Ammon's horn (tissue), 1 donor: Measurements from ENCODE around the gene STK32B.

Experiments
- DNase-seq: peaks from one replicate; pipeline ENCODE4 v3.0.0-alpha.2; 2016; ENCODE audit warnings: low spot score

Gene STK32B

DNA sequence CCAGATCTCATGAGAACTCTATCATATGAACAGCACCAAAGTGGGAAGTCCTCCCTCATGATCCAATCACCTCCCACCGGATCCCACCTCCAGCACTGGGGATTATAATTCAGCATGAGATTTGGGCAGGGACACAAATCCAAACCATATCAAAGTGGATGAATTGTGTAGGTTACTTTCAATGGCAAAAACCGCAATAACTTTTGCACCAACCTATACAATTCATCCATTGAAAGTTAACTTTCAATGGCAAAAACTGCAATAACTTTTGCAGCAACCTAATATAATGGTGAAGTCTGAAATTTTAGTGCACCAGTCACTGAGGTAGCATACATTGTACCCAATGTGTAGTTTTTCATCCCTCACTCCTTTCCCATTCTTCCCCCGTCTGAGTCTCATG is 16.6 kb downstream of the STK32B start:
- no peak for DNase-seq

GRCh38 chr4:5069901-5070300 is 18.6 kb downstream of the STK32B start:
- DNase-seq = no peak

- DNase-seq = no peak
Observed at GRCh38 chr4:5072948-5073347, 21.7 kb downstream of the STK32B start.

- DNase-seq = no peak
Observed at GRCh38 chr4:5078009-5078408, 26.7 kb downstream of the STK32B start.

DNA sequence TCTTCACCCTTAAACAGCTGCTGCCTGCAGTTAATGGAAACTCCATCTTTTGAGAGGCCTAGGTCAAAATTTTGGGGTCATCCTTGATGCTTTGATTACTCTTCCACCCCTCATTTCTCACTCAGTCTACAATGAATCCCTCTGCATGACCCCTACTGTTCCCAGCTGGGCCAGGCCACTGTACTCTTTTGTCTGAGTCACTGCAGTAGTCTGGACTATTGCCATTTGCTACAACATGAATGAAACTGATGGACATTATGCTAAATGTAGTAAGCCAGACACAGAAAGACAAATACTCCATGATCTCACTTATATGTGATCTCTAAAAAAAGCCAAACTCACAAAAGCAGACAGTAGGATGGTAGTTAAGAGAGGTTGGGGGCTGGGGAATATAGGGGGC is 28.3 kb downstream of the STK32B start:
- no peak for DNase-seq

GRCh38 chr4:5081441-5081999 is 30.2 kb downstream of the STK32B start:
- DNase-seq = no peak

GRCh38 chr4:5082376-5082775 is 31.1 kb downstream of the STK32B start:
- no peak for DNase-seq

GRCh38 chr4:5084911-5085475 is 33.7 kb downstream of the STK32B start:
- no peak for DNase-seq

DNA sequence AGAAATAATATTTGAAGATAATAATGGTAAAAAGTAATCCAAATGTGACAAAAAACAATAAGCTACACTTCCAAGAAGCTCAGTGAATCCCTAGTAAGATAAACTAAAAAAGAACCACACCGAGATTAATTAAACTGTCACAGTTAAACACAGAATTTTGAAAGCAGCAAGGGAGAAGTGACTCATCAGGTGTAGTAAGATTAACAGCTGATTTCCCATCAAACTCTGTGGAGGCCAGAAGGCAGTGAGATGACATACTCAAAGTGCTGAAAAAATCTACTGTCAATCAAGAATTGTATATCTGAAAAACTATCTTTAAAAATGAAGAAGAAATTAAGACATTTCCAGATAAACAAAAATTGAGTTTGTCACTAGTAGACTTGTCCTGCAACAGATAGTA is 35.3 kb downstream of the STK32B start:
- DNase-seq = no peak

GRCh38 chr4:5096261-5096660 is 45.0 kb downstream of the STK32B start:
- DNase-seq = no peak

DNA sequence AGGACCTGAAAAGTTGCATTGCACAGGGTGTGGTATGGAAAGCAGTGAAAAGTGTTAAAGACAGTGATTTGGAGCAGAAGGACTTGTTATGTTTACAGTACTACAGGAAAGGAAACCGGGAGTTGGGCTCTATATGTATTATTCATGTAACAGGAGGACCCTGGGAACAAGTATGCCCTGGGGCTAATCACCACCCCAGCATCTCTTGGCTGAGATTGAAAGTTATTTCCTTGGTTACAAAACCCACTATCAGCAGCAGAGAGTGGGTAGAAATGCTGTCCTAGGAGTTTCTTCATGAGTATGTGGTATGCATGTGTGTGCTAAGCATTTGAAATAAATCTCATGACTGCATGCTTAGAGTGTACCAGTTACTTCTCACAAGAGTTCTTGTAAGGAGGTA is 46.9 kb downstream of the STK32B start:
- DNase-seq = no peak

DNA sequence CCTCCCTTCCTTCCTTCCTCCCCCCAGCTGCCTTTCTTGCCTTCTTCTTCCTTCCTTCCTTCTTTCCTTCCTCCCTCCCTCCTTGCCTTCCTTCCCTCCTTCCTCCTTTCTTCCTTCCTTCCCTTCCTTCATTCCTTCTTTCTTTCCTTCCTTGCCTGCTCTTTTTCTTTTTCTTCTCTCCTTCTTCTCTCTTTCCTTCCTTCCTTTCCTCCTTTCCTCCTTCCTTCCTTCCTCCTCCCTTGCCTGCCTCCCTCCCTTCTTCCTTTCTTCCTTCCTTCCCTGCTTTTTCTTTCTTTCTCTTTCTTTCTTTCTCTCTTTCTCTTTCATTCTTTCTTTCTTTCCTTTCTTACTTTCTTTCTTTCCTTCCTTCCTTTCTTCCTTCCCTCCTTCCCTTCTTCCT is 49.1 kb downstream of the STK32B start:
- no peak for DNase-seq

DNA sequence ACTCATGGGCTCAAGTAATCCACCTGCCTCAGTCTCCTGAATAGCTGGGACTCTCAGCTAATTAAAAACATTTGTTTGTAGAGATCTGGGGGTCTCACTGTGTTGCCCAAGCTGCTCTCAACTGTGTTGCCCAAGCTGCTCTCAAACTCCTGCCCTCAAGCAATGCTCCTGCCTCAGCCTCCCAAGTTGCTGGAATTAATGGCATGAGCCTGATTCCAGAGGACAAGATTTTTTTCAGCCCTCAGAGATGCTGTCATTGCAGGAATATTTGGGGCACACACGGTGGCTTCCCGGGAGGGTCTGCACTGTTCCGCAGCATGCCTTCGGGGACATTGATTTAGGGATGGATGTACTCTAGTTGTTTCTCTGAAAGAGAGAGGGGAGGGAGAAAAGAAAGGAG is 49.7 kb downstream of the STK32B start:
- DNase-seq = no peak

DNA sequence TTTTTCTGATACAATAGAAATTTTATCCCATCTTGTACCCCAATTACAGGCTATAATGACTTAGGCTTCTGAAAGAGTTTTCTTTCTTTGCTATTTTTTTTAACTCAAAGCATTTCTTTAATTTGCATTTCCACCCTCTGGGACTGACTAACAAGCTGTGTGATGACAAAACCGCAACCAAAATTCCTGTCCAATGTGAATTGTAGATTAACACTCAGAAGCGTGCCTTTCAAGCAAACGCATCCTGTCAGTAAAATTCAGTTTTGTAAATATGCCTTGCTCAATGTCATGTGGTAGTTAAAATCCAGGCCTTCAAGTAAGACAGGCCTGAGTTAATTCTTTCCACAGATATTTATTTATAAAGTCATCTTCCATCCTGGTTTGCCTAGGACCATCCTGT is 50.3 kb downstream of the STK32B start:
- no peak for DNase-seq

- no peak for DNase-seq
Observed at GRCh38 chr4:5110901-5111300, 59.6 kb downstream of the STK32B start.

DNA sequence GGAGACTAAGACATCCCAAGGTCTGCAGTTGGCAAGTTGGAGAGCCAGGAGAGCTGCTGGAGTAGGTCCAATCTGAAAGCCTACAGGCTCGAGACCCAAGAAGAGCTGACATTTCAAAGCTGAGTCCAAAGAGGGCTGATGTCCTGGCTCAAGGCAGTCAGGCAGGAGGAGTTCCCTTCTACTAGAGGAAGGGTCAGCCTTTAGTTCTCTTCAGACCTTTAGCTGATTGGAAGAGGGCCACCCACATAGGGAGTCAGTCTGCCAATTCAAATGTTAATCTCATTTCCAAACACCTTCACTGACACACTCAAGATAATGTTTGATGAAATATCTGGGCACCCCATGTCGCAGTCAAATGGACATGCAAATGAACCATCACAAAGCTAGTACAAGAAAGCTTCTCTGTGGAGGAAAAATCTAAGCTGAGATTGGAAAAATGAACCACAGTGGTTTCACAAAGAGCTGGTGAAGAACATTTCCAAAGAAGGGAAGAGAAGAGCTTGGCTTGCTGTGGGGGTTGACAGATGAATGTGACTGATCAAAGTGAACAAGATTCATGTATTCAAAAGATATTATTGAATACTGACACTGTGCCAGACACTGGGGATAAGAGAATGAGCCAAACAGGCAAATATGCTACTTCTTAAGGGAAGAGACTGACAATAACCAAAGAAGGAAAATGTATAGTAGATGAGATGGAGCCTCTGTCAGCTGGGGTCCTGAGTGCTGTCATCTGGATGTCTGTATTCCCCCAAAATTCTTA is 61.2 kb downstream of the STK32B start:
- no peak for DNase-seq

GRCh38 chr4:5114950-5115349 is 63.7 kb downstream of the STK32B start:
- DNase-seq = no peak

DNA sequence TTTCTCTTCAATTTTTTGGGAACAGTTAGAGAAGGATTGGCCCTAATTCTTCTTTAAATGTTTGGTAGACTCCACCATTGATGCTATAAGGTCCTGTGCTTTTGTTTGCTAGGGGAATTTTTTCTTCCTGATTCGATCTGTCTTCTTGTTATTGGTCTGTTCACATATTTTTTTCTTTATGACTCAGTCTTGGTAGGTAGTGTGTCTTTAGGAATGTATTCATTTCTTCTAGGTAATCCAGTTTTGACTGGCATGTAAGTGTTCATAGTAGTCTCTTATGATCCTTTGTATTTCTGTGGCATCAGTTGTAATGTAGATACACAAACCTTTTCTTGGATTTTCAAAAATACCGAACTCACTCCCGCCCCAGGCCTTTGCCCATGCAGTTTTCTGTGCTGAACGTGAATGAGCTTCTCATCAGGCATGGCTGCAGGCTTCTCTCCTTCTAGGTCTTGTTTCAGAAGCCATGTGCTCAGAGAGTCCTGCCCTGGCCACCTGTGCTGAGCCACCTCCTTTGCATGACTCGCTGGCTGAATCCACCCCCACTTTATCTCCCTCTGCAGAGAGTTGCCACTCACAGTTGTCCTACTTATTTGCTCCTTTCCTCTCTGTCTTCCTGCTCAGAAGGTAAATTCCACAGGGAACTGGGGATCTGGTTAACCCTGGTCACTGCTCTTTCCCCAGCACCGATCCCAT is 67.0 kb downstream of the STK32B start:
- DNase-seq = no peak

DNA sequence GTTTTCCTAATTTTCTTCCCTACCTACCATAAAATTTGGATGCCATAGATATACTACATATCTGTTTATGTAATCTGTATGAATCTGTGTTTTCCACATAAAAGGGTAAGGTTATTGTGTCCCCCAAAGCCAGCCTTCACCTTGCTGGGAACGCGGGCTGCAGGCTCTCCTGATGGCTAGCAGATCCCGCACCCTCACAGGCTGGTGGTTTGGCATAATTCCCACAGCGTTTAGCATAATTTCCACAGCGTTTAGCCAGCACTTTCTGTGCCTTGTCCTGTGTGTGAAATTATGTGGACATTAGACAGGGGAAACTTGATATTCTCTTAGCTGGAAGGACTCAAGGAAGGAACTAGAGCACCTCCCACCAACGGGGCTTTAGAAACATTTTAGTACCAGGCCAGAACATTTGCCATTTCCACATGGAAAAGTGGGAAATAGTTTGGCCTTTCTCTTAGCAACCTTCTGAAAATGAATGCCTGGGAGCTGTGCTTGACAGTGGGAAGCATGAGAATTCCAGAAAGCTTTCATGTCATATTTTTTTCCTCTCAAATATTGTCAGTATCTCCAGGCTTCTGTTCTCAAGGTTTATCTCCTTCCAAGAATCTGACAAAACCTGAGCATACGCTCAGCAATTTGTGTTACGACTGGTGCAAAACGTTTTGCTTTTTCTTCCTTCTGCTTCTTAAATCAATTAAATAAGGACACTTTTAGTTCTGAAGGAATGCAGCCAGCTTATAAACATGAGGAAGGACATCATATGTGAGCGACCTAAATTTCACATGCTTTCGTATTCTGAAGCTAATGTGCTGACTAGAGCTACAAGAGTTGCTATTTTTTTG is 67.9 kb downstream of the STK32B start:
- no peak for DNase-seq

GRCh38 chr4:5120067-5120466 is 68.8 kb downstream of the STK32B start:
- DNase-seq = no peak

- DNase-seq = no peak
Observed at GRCh38 chr4:5120468-5120867, 69.2 kb downstream of the STK32B start.

DNA sequence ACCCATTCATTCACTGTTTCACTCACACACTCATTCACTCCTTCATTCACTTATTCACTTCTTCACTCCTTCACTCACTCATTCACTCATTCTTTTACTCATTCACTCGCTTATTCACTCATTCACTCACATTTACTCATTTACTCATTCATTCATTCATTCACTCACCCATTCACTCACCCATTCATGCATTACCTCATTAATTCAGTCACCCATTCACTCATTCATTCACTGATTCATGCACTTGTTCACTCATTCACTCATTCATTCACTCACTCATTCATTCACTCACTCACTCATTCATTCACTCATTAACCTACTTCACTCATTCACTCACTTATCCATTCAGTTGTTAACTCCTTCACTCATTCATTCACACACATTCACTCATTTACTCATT is 70.8 kb downstream of the STK32B start:
- DNase-seq = no peak
